GM23338 (cell line): Measurements from ENCODE around the gene CTNNA2. TPM values are rescaled to one million over a fixed set of nuclear protein-coding genes. Genes with fewer than 3 reads are reported as not detected.

Source experiments
- ATAC-seq: fragments of 200-7000 bp; cut with Tn5 transposase; 3 replicates; pipeline ENCODE4 v1.9.1; 2020
- DNase-seq: peaks from one replicate; pipeline ENCODE4 v3.0.0-alpha.2; 2015; ENCODE audit warnings: low spot score
- H2AFZ ChIP-seq: fragments of 200-600 bp; sonication (generic); 2 replicates; pipeline ENCODE4 v1.8.0; 2016; ENCODE audit warnings: antibody characterized with exemption, mild to moderate bottlenecking, moderate library complexity
- H3F3A ChIP-seq: fragments of 200-600 bp; sonication (generic); replicated peaks from 2 replicates; pipeline ENCODE4 v1.8.0; 2017; ENCODE audit warnings: antibody characterized with exemption, mixed run types, low read depth
- H3K27ac ChIP-seq: fragments of 200-600 bp; sonication (generic); 2 replicates; pipeline ENCODE4 v1.6.1; 2016; ENCODE audit warnings: low read depth
- H3K27me3 ChIP-seq: fragments of 200-600 bp; sonication (generic); 2 replicates; pipeline ENCODE4 v1.8.0; 2016; ENCODE audit warnings: mild to moderate bottlenecking, mixed run types, moderate library complexity; ENCODE audit not compliant: insufficient read depth
- H3K36me3 ChIP-seq: fragments of 200-600 bp; sonication (generic); 2 replicates; pipeline ENCODE4 v1.8.0; 2016; ENCODE audit warnings: mild to moderate bottlenecking; ENCODE audit not compliant: insufficient read depth
- H3K4me1 ChIP-seq: fragments of 200-600 bp; sonication (generic); 2 replicates; pipeline ENCODE4 v1.8.0; 2016; ENCODE audit warnings: mild to moderate bottlenecking, moderate library complexity; ENCODE audit not compliant: insufficient read depth
- H3K4me2 ChIP-seq: fragments of 200-600 bp; sonication (generic); 2 replicates; pipeline ENCODE4 v1.7.1; 2017; ENCODE audit warnings: mixed run types
- H3K4me3 ChIP-seq: fragments of 200-600 bp; sonication (generic); 2 replicates; pipeline ENCODE4 v1.6.1; 2016; ENCODE audit warnings: mixed run types
- H3K79me2 ChIP-seq: fragments of 200-600 bp; sonication (generic); replicated peaks from 2 replicates; pipeline ENCODE4 v1.8.0; 2017; ENCODE audit warnings: mild to moderate bottlenecking; ENCODE audit not compliant: insufficient read depth
- H3K9me2 ChIP-seq: fragments of 200-600 bp; sonication (generic); 2 replicates; pipeline ENCODE4 v1.8.0; 2017; ENCODE audit not compliant: insufficient read depth
- H4K20me1 ChIP-seq: fragments of 200-600 bp; sonication (generic); replicated peaks from 2 replicates; pipeline ENCODE4 v1.8.0; 2017; ENCODE audit warnings: mild to moderate bottlenecking; ENCODE audit not compliant: insufficient read depth
- H3K27ac Mint-ChIP-seq: 2 replicates; pipeline ENCODE4 v1.8.0; 2020; ENCODE audit warnings: inconsistent platforms, mild to moderate bottlenecking, moderate library complexity, mixed read lengths
- H3K27me3 Mint-ChIP-seq: 3 replicates; pipeline ENCODE4 v1.8.0; 2022; ENCODE audit warnings: low read depth, mild to moderate bottlenecking, moderate library complexity, mixed read lengths, inconsistent platforms; ENCODE audit not compliant: insufficient read depth, poor library complexity
- H3K36me3 Mint-ChIP-seq: 3 replicates; pipeline ENCODE4 v1.8.0; 2021; ENCODE audit warnings: low read depth, mild to moderate bottlenecking, inconsistent platforms, moderate library complexity, mixed read lengths
- H3K4me1 Mint-ChIP-seq: 3 replicates; pipeline ENCODE4 v1.8.0; 2020; ENCODE audit warnings: mild to moderate bottlenecking, inconsistent platforms, mixed read lengths
- H3K4me3 Mint-ChIP-seq: 3 replicates; pipeline ENCODE4 v1.8.0; 2021; ENCODE audit warnings: moderate library complexity, mild to moderate bottlenecking, inconsistent platforms, mixed read lengths
- H3K9me3 Mint-ChIP-seq: 3 replicates; pipeline ENCODE4 v1.8.0; 2020; ENCODE audit warnings: moderate library complexity, mild to moderate bottlenecking, inconsistent platforms, mixed read lengths
- CREB1 ChIP-seq: fragments of 250-450 bp; sonication (Bioruptor Pico); IDR thresholded peaks from 2 replicates; pipeline ENCODE4 v1.5.0; 2020; ENCODE audit warnings: low read depth, mild to moderate bottlenecking, moderate library complexity
- JUNB ChIP-seq: IDR thresholded peaks from one replicate; pipeline ENCODE4 v1.6.1; 2016; ENCODE audit warnings: antibody characterized with exemption; ENCODE audit not compliant: unreplicated experiment
- NANOG ChIP-seq: IDR thresholded peaks from 2 replicates; pipeline ENCODE4 v1.6.1; 2016; ENCODE audit warnings: antibody characterized with exemption, borderline replicate concordance
- polyA plus RNA-seq: library from polyadenylated mRNA; unstranded; fragments of >200 nt; fragmentation: Nextera tagmentation; extraction: Ambion mirVana; gene quantifications from 2 replicates; pipeline ENCODE4 v1.2.1, GENCODE V29; 2016
- total RNA-seq: library from RNA; depleted of rRNA; stranded (reverse); fragments of >200 nt; shearing (Covaris generic); gene quantifications from 2 replicates; pipeline ENCODE4 v1.2.3, GENCODE V29; 2014
- TF ChIP-seq, protein P1 (sequence below): IDR thresholded peaks from one replicate; pipeline ENCODE4 v1.6.1; 2018; ENCODE audit warnings: antibody characterized with exemption; ENCODE audit not compliant: unreplicated experiment
- TF ChIP-seq, protein P2 (sequence below), 2 experiments: fragments of 200-600 bp in 1 of 2; sonication (generic) in 1 of 2; conservative IDR thresholded peaks; 2 replicates each; pipeline versions ENCODE4 v1.5.1 to v1.6.1; 2016 to 2017; ENCODE audit warnings: antibody characterized with exemption in 2 of 2, low read depth in 2 of 2, mild to moderate bottlenecking in 2 of 2, moderate library complexity in 1 of 2

Gene CTNNA2
- total and polyA plus RNA-seq, 2 experiments from 2014 or later, result 6.4 to 15.6 TPM

DNA sequence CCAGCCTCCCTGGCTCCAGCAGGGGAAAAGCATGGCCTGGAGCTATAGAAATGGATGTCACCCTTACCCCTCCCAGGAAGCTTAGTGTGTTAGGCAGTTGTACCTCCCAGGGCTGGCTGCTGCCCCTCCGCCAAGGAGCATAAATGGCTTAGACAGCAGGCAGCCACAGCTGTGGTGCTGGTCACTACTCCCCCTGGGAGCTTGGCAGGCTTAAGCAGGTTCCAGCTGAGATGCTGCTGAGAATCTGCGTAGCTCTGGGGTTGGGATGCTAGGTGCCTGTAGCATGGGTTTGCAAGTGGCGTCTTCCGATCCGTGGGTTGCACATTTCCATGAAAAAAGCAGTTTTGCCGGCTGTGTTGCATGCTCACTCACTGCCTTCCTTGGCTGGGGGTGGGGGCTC lies 369.7 kb downstream of the CTNNA2 start (continued):
- TF ChIP-seq, protein P1, sequence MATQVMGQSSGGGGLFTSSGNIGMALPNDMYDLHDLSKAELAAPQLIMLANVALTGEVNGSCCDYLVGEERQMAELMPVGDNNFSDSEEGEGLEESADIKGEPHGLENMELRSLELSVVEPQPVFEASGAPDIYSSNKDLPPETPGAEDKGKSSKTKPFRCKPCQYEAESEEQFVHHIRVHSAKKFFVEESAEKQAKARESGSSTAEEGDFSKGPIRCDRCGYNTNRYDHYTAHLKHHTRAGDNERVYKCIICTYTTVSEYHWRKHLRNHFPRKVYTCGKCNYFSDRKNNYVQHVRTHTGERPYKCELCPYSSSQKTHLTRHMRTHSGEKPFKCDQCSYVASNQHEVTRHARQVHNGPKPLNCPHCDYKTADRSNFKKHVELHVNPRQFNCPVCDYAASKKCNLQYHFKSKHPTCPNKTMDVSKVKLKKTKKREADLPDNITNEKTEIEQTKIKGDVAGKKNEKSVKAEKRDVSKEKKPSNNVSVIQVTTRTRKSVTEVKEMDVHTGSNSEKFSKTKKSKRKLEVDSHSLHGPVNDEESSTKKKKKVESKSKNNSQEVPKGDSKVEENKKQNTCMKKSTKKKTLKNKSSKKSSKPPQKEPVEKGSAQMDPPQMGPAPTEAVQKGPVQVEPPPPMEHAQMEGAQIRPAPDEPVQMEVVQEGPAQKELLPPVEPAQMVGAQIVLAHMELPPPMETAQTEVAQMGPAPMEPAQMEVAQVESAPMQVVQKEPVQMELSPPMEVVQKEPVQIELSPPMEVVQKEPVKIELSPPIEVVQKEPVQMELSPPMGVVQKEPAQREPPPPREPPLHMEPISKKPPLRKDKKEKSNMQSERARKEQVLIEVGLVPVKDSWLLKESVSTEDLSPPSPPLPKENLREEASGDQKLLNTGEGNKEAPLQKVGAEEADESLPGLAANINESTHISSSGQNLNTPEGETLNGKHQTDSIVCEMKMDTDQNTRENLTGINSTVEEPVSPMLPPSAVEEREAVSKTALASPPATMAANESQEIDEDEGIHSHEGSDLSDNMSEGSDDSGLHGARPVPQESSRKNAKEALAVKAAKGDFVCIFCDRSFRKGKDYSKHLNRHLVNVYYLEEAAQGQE, result no peak
- TF ChIP-seq, protein P2, sequence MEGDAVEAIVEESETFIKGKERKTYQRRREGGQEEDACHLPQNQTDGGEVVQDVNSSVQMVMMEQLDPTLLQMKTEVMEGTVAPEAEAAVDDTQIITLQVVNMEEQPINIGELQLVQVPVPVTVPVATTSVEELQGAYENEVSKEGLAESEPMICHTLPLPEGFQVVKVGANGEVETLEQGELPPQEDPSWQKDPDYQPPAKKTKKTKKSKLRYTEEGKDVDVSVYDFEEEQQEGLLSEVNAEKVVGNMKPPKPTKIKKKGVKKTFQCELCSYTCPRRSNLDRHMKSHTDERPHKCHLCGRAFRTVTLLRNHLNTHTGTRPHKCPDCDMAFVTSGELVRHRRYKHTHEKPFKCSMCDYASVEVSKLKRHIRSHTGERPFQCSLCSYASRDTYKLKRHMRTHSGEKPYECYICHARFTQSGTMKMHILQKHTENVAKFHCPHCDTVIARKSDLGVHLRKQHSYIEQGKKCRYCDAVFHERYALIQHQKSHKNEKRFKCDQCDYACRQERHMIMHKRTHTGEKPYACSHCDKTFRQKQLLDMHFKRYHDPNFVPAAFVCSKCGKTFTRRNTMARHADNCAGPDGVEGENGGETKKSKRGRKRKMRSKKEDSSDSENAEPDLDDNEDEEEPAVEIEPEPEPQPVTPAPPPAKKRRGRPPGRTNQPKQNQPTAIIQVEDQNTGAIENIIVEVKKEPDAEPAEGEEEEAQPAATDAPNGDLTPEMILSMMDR (conservative IDR thresholded peaks at IDR 0.05; ENCODE audit: low read depth in 2 of 2), result no peak
- TF ChIP-seq CREB1 (no peak), NANOG (no peak)

DNA sequence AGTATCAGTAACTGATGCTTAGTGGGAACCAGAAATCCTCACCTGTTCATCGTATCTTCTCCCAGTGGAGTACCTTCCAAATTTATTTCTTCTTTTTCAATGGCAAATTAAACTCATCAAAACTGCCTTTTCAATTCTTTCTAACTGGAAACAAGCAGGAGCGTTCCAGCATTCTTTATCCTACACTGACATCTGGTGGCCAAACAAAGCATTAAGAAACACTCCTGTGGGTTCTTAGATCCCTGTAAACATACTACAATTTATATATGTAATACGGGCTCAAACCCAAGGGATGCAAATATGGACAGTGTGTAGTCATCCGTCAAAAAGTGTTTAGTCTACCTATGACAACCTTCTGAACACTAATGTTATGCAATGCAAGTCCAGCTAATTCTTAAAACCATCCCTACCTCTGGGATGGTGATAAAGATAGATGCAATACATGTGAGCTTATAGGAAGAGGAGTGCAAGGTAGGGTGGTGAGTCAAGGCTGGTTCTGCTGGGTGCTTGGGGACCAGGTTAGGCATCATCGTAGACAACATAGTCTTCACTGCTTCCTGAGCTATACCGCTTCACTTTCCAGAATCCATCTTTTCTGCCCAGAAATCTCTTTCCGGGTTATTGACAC lies 375.0 kb downstream of the CTNNA2 start:
- Mint-ChIP-seq H3K27ac (no peak overlapping the region), H3K27me3 (no peaks in the 10 kb centered on the region), H3K9me3 (no peaks in the 10 kb centered on the region; the same call in 2 of the 3 replicates), H3K36me3 (no peaks in the 10 kb centered on the region), H3K4me1 (peaks cover 19% of the 10 kb centered on the region), H3K4me3 (no peak overlapping the region)
- ATAC-seq (peak; percentile 78), DNase-seq (peak; percentile 82)
- Histone ChIP-seq H3K79me2 (no peaks in the 10 kb centered on the region), H3K9me2 (no peaks in the 10 kb centered on the region), H3F3A (no peaks in the 10 kb centered on the region), H3K27ac (no peak overlapping the region), H3K4me1 (peaks cover 10% of the 10 kb centered on the region), H4K20me1 (no peaks in the 10 kb centered on the region), H3K4me3 (no peak overlapping the region), H3K4me2 (no peak overlapping the region), H3K36me3 (no peaks in the 10 kb centered on the region), H2AFZ (no peak overlapping the region), H3K27me3 (no peaks in the 10 kb centered on the region)
- TF ChIP-seq NANOG, result no peak
- TF ChIP-seq JUNB, result no peak
- TF ChIP-seq, protein P2 (conservative IDR thresholded peaks at IDR 0.05; ENCODE audit: low read depth in 2 of 2), result peak; percentile 79 to 96
